Uterus (tissue), 4 donors: ENCODE measurements around the gene POLK. TPM values are rescaled to one million over a fixed set of nuclear protein-coding genes. Genes with fewer than 3 reads are reported as not detected.

ENCODE experiments used
- DNase-seq, 2 donors: peaks; one replicate each; pipeline ENCODE4 v3.0.0-alpha.2; 2019 to 2020
- H3K27ac ChIP-seq, 2 donors: fragments of 200-600 bp; sonication (generic); 1 replicate in 1 of 2; 2 replicates in 1 of 2; pipeline ENCODE4 v1.5.1; 2016 to 2018
- H3K27me3 ChIP-seq, 2 donors: fragments of 200-600 bp; sonication (generic); one replicate each; pipeline ENCODE4 v1.5.1; 2018 to 2019; ENCODE audit warnings: control low read depth in 1 of 2
- H3K36me3 ChIP-seq, 2 donors: fragments of 200-600 bp; sonication (generic); one replicate each; pipeline ENCODE4 v1.5.1; 2019; ENCODE audit warnings: control low read depth in 1 of 2
- H3K4me1 ChIP-seq, 2 donors: fragments of 200-600 bp; sonication (generic); one replicate each; pipeline ENCODE4 v1.5.1; 2018 to 2019; ENCODE audit warnings: control low read depth in 1 of 2
- H3K4me3 ChIP-seq, 2 donors: fragments of 200-600 bp; sonication (generic); 1 replicate in 1 of 2; 2 replicates in 1 of 2; pipeline ENCODE4 v1.5.1; 2018 to 2019; ENCODE audit warnings: mild to moderate bottlenecking in 1 of 2
- H3K9me3 ChIP-seq, 2 donors: fragments of 200-600 bp; sonication (generic); one replicate each; pipeline ENCODE4 v1.5.1; 2019; ENCODE audit warnings: control low read depth in 1 of 2
- POLR2A ChIP-seq, 2 donors: fragments of 450-650 bp; IDR thresholded peaks; one replicate each; pipeline ENCODE4 v1.6.1; 2016; ENCODE audit warnings: antibody characterized with exemption in 2 of 2, mild to moderate bottlenecking in 1 of 2, moderate library complexity in 1 of 2
- intact Hi-C: fragments of 100-400 bp; cut with DNase I; formaldehyde crosslinking; loops from one replicate; pipeline ENCODE4 v1.15.1; 2023; ENCODE audit warnings: low total_unique reads
- total RNA-seq, 4 donors: library from RNA; depleted of rRNA in 3 of 4; stranded (reverse); fragments of >200 nt in 3 of 4; gene quantifications; one replicate each; pipeline versions ENCODE4 v1.1.0 to v1.2.4, GENCODE V29; 2014 to 2023
- TF ChIP-seq, protein P1 (sequence below), 4 experiments: fragments of 200-600 bp in 2 of 4; fragments of 450-650 bp in 2 of 4; sonication (generic) in 2 of 4; IDR thresholded peaks; one replicate each; pipeline ENCODE4 v1.5.1; 2016 to 2019; ENCODE audit warnings: antibody characterized with exemption in 4 of 4, mild to moderate bottlenecking in 2 of 4, moderate library complexity in 1 of 4
- donor health status: DM: yes; HTN: yes; CAD: no.

The POLK gene
- total RNA-seq, 4 donors from 2014 or later = 27.9 to 81.6 (median 58.2) TPM

DNA sequence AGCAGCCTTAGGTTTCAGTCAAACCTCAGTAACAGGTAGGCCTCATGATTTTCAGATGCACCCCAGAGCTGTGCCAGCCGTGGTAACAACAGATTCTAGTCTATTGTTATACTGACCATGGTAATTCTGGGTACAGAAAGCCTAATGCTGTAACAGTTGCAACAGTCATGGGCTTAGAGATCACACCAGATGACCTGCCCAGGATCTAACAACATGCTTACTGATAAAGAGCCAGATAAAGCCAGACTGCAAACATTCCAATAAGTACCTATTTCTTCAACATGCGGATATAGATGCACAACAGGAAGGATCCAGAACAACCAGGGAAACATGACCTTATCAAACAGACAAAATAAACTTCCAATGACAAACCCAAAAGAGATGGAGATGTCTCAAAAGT is 43.1 kb upstream of the POLK start:
- Histone ChIP-seq H3K27ac (no peak overlapping the region), H3K4me1 (no peaks in the 10 kb centered on the region), H3K9me3 (peaks cover 0 to 15% of the 10 kb centered on the region in 2 donors), H3K27me3 (no peaks in the 10 kb centered on the region), H3K4me3 (no peak overlapping the region), H3K36me3 (no peaks in the 10 kb centered on the region)
- intact Hi-C loops = no loop called here
- TF ChIP-seq, protein P1, sequence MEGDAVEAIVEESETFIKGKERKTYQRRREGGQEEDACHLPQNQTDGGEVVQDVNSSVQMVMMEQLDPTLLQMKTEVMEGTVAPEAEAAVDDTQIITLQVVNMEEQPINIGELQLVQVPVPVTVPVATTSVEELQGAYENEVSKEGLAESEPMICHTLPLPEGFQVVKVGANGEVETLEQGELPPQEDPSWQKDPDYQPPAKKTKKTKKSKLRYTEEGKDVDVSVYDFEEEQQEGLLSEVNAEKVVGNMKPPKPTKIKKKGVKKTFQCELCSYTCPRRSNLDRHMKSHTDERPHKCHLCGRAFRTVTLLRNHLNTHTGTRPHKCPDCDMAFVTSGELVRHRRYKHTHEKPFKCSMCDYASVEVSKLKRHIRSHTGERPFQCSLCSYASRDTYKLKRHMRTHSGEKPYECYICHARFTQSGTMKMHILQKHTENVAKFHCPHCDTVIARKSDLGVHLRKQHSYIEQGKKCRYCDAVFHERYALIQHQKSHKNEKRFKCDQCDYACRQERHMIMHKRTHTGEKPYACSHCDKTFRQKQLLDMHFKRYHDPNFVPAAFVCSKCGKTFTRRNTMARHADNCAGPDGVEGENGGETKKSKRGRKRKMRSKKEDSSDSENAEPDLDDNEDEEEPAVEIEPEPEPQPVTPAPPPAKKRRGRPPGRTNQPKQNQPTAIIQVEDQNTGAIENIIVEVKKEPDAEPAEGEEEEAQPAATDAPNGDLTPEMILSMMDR (IDR thresholded peaks at IDR 0.05) = no peak
- no peak for TF ChIP-seq POLR2A (IDR thresholded peaks at IDR 0.05)
- DNase-seq = no peak

DNA sequence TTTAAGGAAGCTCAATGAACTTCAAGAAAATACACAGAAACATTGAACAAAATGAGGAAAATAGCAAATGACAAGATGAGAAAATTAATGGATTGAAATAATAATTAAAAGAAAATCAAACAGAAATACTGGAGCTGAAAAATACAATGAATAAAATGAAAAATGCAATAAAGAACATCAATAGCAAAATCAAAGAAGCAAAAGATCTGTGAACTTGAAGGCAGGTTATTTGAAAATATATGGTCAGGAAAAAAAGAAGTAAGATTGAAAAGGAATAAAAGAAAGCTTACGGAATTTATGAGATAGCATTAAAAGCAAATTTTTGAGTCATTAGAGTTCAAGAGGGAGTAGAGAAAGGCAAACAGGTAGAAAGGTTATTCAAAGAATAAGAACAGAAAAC is 42.7 kb upstream of the POLK start:
- no peaks in the 10 kb centered on the region for H3K4me1 ChIP-seq
- peaks cover 0 to 15% of the 10 kb centered on the region in 2 donors for H3K9me3 ChIP-seq
- H3K27ac ChIP-seq = no peak overlapping the region
- TF ChIP-seq, protein P1 (IDR thresholded peaks at IDR 0.05) = no peak
- TF ChIP-seq POLR2A (IDR thresholded peaks at IDR 0.05) = no peak
- H3K36me3 ChIP-seq = no peaks in the 10 kb centered on the region
- H3K27me3 ChIP-seq = no peaks in the 10 kb centered on the region
- DNase-seq = no peak
- H3K4me3 ChIP-seq = no peak overlapping the region
- intact Hi-C loops = no loop called here

DNA sequence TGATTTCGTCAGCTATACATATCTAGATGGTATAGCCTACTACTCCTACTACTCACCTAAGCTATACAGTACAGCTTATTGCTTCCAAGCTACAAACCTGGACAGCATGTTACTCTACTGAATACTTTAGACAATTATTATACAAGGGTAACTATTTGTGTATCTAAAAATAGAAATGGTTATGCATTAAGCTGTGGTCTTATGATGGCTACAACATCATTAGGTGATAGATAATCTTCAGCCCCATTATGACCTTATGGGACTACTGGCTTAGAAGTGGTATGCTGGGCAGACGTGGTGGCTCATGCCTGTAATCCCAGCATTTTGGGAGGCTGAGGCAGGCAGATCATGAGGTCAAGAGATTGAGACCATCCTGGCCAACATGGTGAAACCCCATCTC is 40.5 kb upstream of the POLK start:
- Histone ChIP-seq H3K4me1 (no peaks in the 10 kb centered on the region), H3K9me3 (peaks cover 0 to 15% of the 10 kb centered on the region in 2 donors), H3K27me3 (no peaks in the 10 kb centered on the region), H3K27ac (no peak overlapping the region), H3K4me3 (no peak overlapping the region), H3K36me3 (no peaks in the 10 kb centered on the region)
- intact Hi-C loops = no loop called here
- no peak for TF ChIP-seq POLR2A (IDR thresholded peaks at IDR 0.05)
- TF ChIP-seq, protein P1 (IDR thresholded peaks at IDR 0.05) = no peak
- DNase-seq = no peak

DNA sequence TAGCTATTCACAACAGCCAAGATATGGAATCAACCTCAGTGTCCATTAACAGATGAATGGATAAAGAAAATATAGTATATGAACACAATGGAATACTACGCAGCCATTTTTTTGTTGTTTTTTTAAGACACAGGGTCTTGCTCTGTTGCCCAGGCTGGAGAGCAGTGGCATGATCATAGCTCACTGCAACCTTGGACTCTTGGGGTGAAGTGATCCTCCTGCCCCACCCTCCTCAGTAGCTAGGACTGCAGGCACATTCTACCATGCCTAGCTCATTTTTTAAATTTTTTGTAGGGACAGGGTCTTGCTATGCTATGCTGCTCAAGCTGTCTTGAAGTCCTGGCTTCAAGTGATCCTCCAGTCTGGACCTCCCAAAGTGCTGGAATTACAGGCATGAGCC is 38.7 kb upstream of the POLK start:
- no peak for DNase-seq
- Histone ChIP-seq H3K27me3 (no peaks in the 10 kb centered on the region), H3K36me3 (no peaks in the 10 kb centered on the region), H3K9me3 (peaks cover 0 to 15% of the 10 kb centered on the region in 2 donors), H3K4me1 (no peaks in the 10 kb centered on the region), H3K4me3 (no peak overlapping the region), H3K27ac (no peak overlapping the region)
- intact Hi-C loops = no loop called here
- no peak for TF ChIP-seq POLR2A (IDR thresholded peaks at IDR 0.05)
- TF ChIP-seq, protein P1 (IDR thresholded peaks at IDR 0.05) = no peak

DNA sequence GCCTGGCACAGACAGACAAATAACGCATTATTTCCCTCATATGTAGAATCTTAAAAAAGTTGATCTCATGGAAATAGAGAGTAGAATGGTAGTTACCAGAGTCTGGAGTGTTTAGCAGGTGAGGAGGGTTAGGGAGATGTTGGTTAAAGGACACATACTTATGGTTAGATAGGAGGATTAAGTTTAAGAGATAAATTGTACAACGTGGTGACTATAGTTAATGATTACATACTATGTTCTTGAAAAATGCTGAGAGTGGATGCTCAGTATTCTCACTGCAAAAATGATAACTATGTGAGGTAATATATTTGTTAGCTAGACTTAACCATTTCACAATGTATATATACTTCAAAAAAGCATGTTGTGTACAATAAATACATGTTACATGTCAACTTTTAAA is 38.2 kb upstream of the POLK start:
- Histone ChIP-seq H3K27ac (no peak overlapping the region), H3K27me3 (no peaks in the 10 kb centered on the region), H3K4me1 (no peaks in the 10 kb centered on the region), H3K4me3 (no peak overlapping the region), H3K36me3 (no peaks in the 10 kb centered on the region), H3K9me3 (peaks cover 0 to 12% of the 10 kb centered on the region in 2 donors)
- no peak for DNase-seq
- intact Hi-C loops = no loop called here
- TF ChIP-seq, protein P1 (IDR thresholded peaks at IDR 0.05) = no peak
- no peak for TF ChIP-seq POLR2A (IDR thresholded peaks at IDR 0.05)
